HG02970 (cell line): Measurements from ENCODE around the gene NLK.

Experiments
- ATAC-seq: cut with Tn5 transposase; IDR thresholded peaks from one replicate; pipeline ENCODE4 v1.9.1; 2021; ENCODE audit warnings: mild to moderate bottlenecking, moderate library complexity, moderate number of reproducible peaks; ENCODE audit not compliant: unreplicated experiment, low FRiP score

Gene NLK

GRCh38 chr17:28038802-28039201 is 3.7 kb upstream of the NLK start:
- no peak for ATAC-seq

DNA sequence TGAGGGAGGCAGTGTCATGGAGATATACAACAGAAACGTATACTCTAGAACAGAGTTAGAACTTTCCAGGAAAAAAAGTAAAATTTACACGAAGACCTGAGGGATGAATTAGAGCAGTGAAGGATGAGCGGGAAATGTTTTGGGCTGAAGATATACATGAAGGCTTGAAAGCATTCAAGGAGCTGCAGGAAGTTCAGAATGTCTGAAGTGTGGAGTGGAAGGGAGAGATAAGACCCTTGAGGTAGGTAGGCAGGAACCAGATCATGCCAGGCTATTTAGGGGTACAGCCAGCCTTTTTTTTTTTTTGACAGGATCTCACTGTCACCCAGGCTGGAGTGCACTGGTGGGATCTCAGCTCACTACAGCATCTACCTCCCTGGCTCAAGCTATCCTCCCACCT is 3.2 kb upstream of the NLK start:
- ATAC-seq: no peak

DNA sequence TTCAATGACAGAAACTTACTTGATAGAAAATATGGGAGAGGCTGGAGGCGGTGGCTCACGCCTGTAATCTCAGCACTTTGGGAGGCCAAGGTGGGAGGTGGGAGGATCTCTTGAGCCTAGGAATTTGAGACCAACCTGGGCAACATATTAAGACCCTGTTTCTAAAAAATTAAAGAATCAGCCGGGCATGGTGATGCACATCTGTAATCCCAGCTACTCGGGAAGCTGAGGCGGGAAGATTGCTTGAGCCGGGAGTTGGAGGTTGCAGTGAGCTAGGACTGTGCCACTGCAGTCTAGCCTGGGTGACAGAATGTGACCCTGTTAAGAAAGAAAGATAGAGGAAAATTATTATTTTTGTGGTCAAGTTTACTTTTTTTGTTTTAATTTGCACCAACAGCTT is 2.1 kb upstream of the NLK start:
- no peak for ATAC-seq

DNA sequence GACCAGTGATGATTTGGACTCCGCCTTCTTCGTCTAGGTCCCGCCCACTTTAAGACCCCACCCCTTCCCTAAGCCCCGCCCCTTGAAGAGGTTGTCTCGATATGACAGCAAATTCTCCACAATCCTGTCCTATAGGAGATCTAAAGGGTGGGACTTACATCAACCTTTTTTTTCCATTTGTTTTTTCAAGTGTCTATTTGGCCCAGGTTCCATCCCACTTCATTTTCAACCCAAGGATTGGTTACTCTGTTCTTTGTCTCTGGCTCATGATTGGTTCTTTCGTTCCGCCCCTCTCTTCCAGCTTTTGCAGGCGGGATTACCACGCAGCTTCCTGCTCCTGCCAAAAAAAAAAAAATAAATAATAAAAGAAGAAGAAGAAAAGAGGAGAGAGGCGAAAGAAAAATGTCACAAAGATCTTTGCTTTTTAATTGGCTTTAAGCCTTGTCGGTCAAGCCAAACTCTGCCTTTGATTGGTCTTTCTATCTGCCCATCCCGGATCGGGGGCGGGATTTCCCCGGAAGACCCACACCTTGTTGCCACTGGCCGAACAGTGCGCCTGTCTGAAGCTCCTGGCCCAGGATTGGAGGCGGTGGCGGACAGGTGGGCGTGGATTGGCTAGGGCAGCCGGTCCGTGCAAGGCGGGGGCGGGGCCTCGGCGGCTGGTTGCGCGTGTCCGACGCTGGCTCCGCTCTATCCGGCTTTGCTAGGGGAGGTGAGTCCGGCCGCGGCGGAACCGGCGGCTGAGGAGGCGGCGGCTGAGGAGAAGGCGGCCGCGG is 1.2 kb upstream of the NLK start:
- ATAC-seq: peak; percentile 89

- ATAC-seq: no peak
Observed at GRCh38 chr17:28041844-28042656, 427 bp upstream of the NLK start.

DNA sequence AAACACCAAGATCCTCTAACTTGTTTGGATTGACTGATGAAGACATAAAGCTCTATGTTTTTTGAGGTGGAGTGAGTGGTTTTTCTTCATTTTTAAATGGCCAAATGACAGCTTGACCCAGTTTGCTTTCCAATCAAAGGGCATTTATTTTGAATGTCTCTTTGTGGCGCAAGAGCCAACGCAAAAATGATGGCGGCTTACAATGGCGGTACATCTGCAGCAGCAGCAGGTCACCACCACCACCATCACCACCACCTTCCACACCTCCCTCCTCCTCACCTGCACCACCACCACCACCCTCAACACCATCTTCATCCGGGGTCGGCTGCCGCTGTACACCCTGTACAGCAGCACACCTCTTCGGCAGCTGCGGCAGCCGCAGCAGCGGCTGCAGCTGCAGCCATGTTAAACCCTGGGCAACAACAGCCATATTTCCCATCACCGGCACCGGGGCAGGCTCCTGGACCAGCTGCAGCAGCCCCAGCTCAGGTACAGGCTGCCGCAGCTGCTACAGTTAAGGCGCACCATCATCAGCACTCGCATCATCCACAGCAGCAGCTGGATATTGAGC is 329 bp downstream of the NLK start:
- ATAC-seq: no peak

- ATAC-seq: no peak
Observed at GRCh38 chr17:28043296-28043695, 819 bp downstream of the NLK start.

DNA sequence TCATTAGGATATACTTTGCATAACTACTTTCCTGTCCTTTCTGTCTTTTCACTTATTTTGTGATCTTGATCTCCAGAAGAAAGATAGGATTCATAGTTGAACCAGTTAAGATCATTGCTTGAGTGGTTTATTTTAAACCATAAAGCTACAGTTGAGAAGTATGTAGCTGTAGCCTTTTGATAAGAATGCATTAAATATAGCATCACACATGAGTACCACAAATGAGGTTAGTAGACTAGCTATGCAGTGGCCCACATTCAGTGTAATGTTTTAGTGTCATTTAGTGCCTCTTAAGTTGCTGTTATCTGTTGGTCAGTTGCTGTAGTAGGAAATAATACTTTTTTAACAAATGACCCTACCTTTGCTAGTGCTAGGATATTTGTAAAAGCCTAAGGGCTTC is 1.3 kb downstream of the NLK start:
- no peak for ATAC-seq

- ATAC-seq: no peak
Observed at GRCh38 chr17:28045304-28045703, 2.8 kb downstream of the NLK start.

- no peak for ATAC-seq
Observed at GRCh38 chr17:28046034-28046825, 3.8 kb downstream of the NLK start.

DNA sequence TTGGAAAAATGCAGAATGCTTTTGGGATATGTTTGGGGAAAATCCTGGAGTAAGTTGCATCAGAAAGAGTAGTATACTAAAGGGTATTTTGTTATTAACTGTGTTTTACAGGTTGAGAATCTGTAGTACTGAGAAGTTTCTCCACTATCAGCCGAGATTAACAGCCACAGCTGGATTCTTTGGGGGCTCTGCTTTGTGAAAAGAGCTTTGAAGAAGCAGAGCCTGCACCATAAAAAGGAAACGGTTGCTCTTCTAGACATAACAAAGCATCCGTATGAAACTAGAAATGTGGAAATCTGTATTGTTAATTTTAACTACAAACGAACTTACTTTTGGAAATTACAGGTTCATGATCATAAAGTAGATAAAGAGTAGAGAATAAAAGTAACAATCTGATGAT is 5.3 kb downstream of the NLK start:
- ATAC-seq: no peak

DNA sequence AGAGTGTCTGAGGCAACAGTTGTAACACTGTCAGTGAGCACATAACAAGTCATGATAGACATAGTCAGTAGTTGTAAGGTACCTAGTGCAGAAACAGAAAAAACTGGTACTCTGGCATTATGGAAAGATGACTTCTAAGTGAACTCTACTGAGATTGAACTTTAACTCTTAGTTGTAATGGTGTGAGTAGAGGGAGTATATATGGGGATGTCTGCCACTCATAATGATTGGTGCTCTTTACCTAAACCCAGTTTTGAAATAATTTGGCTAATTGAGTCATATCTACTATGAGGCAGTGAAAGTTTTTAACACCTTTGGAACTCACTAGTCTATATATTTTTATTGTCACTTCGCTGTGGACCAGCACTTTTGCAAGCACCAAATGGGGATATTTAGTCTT is 6.6 kb downstream of the NLK start:
- no peak for ATAC-seq

DNA sequence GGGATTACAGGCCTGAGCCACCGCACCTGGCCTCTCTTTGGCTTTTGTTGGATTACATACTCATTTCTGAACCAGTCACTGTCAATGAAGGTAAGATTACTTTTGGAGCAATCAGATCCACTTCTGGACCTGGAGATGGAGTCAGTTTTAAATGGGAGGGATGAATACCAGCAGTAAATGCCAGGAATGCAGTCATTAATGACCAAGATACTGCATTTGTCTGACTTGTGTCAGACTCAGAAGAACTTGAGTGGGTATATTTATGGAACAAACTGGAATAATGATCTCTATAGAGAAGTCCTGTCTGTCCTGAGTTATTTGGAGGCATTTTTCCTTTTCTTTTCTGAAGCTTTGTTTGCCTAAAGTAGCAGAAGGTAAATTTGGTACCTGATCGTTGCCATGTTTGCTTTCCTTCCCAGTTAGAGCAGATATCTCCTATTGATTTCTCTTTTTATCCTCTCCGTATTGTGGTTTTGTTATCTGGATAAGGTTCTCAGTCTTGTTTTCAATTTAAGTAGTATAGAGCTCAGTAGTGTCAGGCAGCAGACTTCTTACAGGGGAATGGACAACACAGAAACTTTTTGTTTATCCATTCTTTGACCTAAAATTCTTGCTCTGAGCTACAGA is 10.7 kb downstream of the NLK start:
- no peak for ATAC-seq

- no peak for ATAC-seq
Observed at GRCh38 chr17:28053725-28054124, 11.2 kb downstream of the NLK start.

DNA sequence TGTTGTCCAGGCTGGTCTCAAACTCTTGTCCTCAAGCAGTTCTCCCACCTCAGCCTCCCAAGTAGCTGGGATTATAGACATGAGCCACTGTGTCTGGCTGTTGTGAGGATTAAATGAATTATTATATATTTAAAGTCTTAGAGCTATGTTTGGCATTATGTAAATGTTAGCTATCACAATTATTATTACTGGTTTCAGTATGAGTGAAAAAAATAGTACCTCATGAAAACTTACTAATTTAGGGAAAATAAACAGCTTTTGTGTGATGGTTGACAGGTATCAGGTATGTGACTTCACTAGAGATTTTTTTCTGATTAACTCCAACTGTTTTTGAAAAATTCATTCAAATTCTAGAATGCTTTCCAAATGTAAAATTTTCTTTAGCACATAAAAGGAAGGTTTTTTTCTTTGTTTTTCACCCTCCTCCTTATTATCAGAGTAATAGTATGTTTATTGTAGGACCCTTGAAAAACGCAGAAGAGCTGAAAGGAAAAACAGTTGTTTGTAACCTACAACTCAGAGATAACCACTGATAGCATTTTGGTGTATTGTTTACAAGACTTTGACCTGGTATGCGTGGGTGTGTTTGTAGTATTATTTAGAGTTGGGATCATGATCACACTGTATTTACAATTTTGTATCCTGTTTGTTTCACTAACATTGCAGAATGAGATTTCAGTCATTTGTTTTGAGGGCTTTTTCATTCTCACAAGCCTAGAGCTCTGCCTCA is 13.2 kb downstream of the NLK start:
- ATAC-seq: no peak

- no peak for ATAC-seq
Observed at GRCh38 chr17:28056276-28056620, 13.8 kb downstream of the NLK start.

DNA sequence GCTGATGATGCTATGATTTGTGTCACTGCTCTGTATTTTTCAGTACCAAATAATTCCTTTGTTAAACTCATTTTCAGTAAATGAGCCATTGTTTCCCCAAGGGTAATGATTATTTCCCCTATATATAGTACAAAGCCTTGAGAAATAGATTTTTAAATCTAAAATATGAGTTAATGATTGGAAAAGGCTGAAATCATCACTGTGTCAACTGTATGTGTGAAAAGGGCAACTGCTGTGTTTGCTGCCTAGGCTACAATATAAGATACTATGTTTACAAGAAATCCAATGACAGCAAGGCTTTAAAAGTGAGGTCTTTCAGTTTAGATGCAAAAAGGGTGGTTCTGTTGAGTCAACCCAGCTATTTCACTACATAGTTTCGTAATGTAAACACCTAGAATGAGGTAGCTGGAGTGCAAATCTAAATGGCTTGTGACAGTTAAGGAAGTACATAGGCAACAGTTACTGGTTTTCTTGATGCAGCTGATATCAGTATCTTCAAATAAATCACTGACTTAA is 15.3 kb downstream of the NLK start:
- ATAC-seq: peak; percentile 78

DNA sequence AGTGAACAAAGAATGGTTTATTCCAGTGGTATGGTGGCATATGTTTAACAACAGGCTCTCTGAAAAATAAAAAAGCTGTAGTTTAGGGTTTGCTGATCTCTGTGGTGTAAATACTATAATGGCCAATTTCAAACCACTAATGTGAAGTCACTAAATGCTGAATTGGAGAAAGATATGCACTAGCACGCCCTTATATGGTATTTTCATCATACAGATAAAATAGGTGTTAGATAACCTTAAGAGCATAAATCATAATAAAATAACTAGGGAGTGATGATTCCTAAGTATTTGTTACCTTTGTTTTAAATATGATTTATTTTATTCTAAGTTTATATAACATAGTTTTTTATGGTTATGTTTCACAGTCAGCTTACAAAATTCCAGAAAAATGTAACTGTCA is 17.2 kb downstream of the NLK start:
- no peak for ATAC-seq

DNA sequence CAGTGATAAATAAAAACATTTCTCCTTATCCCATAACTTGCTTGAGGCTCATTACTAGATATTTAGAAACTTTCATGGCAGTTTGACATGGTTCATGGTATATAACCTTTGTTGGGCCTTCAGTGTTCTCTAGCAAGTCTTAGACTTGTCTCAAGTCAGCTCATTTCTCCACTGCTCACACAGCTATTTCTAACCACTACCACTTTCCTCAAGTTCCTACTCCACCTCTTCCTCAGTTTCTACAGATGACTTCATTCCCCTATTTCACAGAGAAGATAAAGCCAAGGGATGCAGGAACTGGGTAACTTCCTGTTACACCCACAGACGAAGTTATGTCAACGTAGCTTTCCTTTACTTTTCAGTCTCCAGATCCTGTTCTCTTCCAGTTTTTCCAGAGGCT is 23.2 kb downstream of the NLK start:
- ATAC-seq: no peak

- ATAC-seq: no peak
Observed at GRCh38 chr17:28069061-28069460, 26.6 kb downstream of the NLK start.
